Measurements from ENCODE around the gene COLQ.

The COLQ gene

GRCh38 chr3:15404767-15405166 is 116.7 kb downstream of the COLQ start:
- H3K4me3 ChIP-seq (ENCODE audit: control insufficient read depth, low read depth, low read length), result no peak overlapping the region
- TF ChIP-seq CTCF (conservative IDR thresholded peaks at IDR 0.05; ENCODE audit: control insufficient read depth, insufficient read depth, low read depth, low read length), result no peak
- DNase-seq (ENCODE audit: low read depth), result no peak

DNA sequence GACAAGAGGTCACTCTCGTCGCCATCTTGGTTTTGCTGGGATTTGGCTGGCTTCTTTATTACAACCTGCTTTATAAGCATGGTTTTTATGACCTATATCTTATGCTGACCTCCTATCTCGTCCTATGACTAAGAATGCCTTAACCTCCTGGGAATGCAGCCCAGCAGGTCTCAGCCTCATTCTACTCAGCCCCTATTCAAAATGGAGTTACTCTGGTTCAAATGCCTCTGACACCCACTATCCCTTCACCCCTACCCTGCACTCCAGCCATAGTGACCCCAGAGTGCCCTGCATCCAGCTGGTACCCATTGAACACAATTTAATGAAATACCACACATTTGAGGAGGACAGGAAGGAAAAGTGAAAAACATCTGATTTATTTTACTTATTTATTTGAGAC is 117.5 kb downstream of the COLQ start:
- no peak for DNase-seq (ENCODE audit: low read depth)
- no peak for TF ChIP-seq CTCF (conservative IDR thresholded peaks at IDR 0.05; ENCODE audit: control insufficient read depth, insufficient read depth, low read depth, low read length)
- H3K4me3 ChIP-seq (ENCODE audit: control insufficient read depth, low read depth, low read length), result no peak overlapping the region

DNA sequence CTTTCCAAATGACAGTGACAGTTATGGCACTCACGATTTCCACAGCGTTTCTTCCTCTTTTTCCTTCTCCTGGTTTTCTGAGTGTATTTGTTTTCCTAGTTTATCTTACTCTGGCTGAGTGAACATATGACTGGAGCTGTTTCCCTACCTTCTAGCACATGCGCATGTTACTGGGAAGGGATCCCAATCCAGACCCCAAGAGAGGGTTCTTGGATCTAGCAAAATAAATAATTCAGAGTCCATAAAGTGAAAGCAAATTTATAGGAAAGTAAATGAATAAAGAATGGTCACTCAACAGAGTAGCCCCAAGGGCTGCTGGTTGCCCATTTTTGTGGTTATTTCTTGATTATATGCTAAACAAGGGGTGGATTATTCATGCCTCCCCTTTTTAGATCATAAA is 118.0 kb downstream of the COLQ start:
- no peak for DNase-seq (ENCODE audit: low read depth)
- TF ChIP-seq CTCF (conservative IDR thresholded peaks at IDR 0.05; ENCODE audit: control insufficient read depth, insufficient read depth, low read depth, low read length), result no peak
- no peak overlapping the region for H3K4me3 ChIP-seq (ENCODE audit: control insufficient read depth, low read depth, low read length)

GRCh38 chr3:15401936-15402335 is 119.6 kb downstream of the COLQ start:
- no peak for DNase-seq (ENCODE audit: low read depth)
- TF ChIP-seq CTCF (conservative IDR thresholded peaks at IDR 0.05; ENCODE audit: control insufficient read depth, insufficient read depth, low read depth, low read length), result no peak
- no peak overlapping the region for H3K4me3 ChIP-seq (ENCODE audit: control insufficient read depth, low read depth, low read length)
